Endothelial cell of umbilical vein (primary cell): ENCODE data around the gene TRIM62. TPM values are rescaled to one million over a fixed set of nuclear protein-coding genes. Genes with fewer than 3 reads are reported as not detected.

Experiments used
- BruUV-seq: library from RNA; stranded (reverse); fragments of 400-500 nt; replicated peaks from 2 replicates; lab custom pipeline; 2021; lab: Mats Ljungman, UMichigan
- CTCF ChIA-PET: fragments of 300-600, 350-600 bp; sonication (Branson Sonifier 250); formaldehyde crosslinking; loops from one replicate; lab custom pipeline; 2021; ENCODE audit warnings: antibody characterized with exemption, inconsistent platforms; lab: Charles Lee
- POLR2A ChIA-PET: fragments of 300-600, 350-600 bp; sonication (Branson Sonifier 250); formaldehyde crosslinking; loops from one replicate; lab custom pipeline; 2021; ENCODE audit warnings: antibody characterized with exemption, inconsistent platforms; lab: Charles Lee
- DNase-seq: peaks from one replicate; pipeline ENCODE4 v3.0.0-alpha.2; 2011; ENCODE audit warnings: low read depth, low spot score
- FAIRE-seq: peaks from 2 replicates; lab custom pipeline; 2011; peaks lifted over from hg19 to GRCh38; lab: Jason Lieb, UNC
- H2AFZ ChIP-seq: 2 replicates; pipeline ENCODE4 v1.6.0; 2012; ENCODE audit warnings: low read depth, low read length, control low read depth, inconsistent platforms
- H3K27ac ChIP-seq: 2 replicates; pipeline ENCODE4 v1.5.1; 2011; ENCODE audit warnings: low read depth, mild to moderate bottlenecking, control low read depth, low read length, moderate library complexity; ENCODE audit not compliant: insufficient read depth
- H3K27me3 ChIP-seq, 2 experiments: 2 replicates each; pipeline versions ENCODE4 v1.6.0 to v1.6.1; 2011; ENCODE audit warnings: low read length in 2 of 2, mixed read lengths in 1 of 2; ENCODE audit not compliant: control insufficient read depth in 2 of 2, insufficient read depth in 2 of 2
- H3K36me3 ChIP-seq, 2 experiments: 2 replicates in 1 of 2; 3 replicates in 1 of 2; pipeline ENCODE4 v1.5.1; 2011; ENCODE audit warnings: low read length in 2 of 2, mild to moderate bottlenecking in 1 of 2, moderate library complexity in 1 of 2; ENCODE audit not compliant: control insufficient read depth in 2 of 2, insufficient read depth in 2 of 2; ENCODE audit errors: extremely low read depth in 1 of 2
- H3K4me1 ChIP-seq: 3 replicates; pipeline ENCODE4 v1.5.1; 2011; ENCODE audit warnings: mild to moderate bottlenecking, low read length; ENCODE audit not compliant: control insufficient read depth, insufficient read depth; ENCODE audit errors: extremely low read depth
- H3K4me2 ChIP-seq: 2 replicates; pipeline ENCODE4 v1.6.1; 2011; ENCODE audit warnings: low read length, control low read depth, mixed read lengths; ENCODE audit not compliant: insufficient read depth
- H3K4me3 ChIP-seq, 3 experiments: fragments of 200-600 bp in 1 of 3; sonication (generic), shearing (Covaris generic) in 1 of 3; replicated peaks in 1 of 3; 2 replicates each; pipeline ENCODE4 v1.5.1; 2011 to 2016; ENCODE audit warnings: control low read depth in 3 of 3, low read length in 3 of 3, mild to moderate bottlenecking in 2 of 3, inconsistent platforms in 1 of 3, low read depth in 1 of 3, moderate library complexity in 1 of 3; ENCODE audit not compliant: insufficient read depth in 1 of 3
- H3K79me2 ChIP-seq: 2 replicates; pipeline ENCODE4 v1.6.0; 2012; ENCODE audit warnings: low read length, inconsistent platforms; ENCODE audit not compliant: control insufficient read depth, insufficient read depth
- H3K9ac ChIP-seq: replicated peaks from 2 replicates; pipeline ENCODE3; 2011; ENCODE audit warnings: low read length, control low read depth; ENCODE audit not compliant: insufficient read depth; ENCODE audit errors: extremely low read depth
- H3K9me1 ChIP-seq: replicated peaks from 3 replicates; pipeline ENCODE4 v1.6.0; 2011; ENCODE audit warnings: mild to moderate bottlenecking, low read length; ENCODE audit not compliant: control insufficient read depth, insufficient read depth; ENCODE audit errors: extremely low read depth
- H3K9me3 ChIP-seq: replicated peaks from 2 replicates; pipeline ENCODE4 v1.5.1; 2012; ENCODE audit warnings: low read length, inconsistent platforms; ENCODE audit not compliant: control insufficient read depth, insufficient read depth
- H4K20me1 ChIP-seq: replicated peaks from 2 replicates; pipeline ENCODE3; 2011; ENCODE audit warnings: mild to moderate bottlenecking, low read length; ENCODE audit not compliant: control insufficient read depth, insufficient read depth; ENCODE audit errors: extremely low read depth
- EZH2 ChIP-seq: IDR thresholded peaks from 2 replicates; pipeline ENCODE4 v1.6.1; 2012; ENCODE audit warnings: borderline replicate concordance, low read depth, mild to moderate bottlenecking, moderate library complexity, low read length, inconsistent platforms; ENCODE audit not compliant: severe bottlenecking
- FOS ChIP-seq: IDR thresholded peaks from 2 replicates; pipeline ENCODE4 v1.6.1; 2011; ENCODE audit warnings: mild to moderate bottlenecking, low read length, moderate library complexity, borderline replicate concordance; ENCODE audit not compliant: insufficient read depth
- JUN ChIP-seq: IDR thresholded peaks from 2 replicates; pipeline ENCODE4 v1.6.1; 2011; ENCODE audit warnings: borderline replicate concordance, low read depth; ENCODE audit not compliant: insufficient read length, insufficient read depth
- MYC ChIP-seq: IDR thresholded peaks from one replicate; pipeline ENCODE4 v1.6.1; 2011; ENCODE audit warnings: mild to moderate bottlenecking, low read depth, low read length
- POLR2AphosphoS5 ChIP-seq: IDR thresholded peaks from 2 replicates; pipeline ENCODE4 v1.6.1; 2012; ENCODE audit warnings: low read depth, mild to moderate bottlenecking, control low read depth, low read length, moderate library complexity; ENCODE audit not compliant: insufficient read depth
- dilution Hi-C: fragments of 300-500 bp; cut with MboI; formaldehyde crosslinking; loops from one replicate; pipeline ENCODE4 v1.15.0; 2019; ENCODE audit warnings: low sequenced_read_pairs; ENCODE audit not compliant: extremely low pct_ligation_motif_present
- intact Hi-C: fragments of 100-400 bp; cut with micrococcal nuclease; formaldehyde crosslinking; loops from one replicate; pipeline ENCODE4 v1.10.0; 2022
- polyA plus RNA-seq, 4 experiments: library from polyadenylated mRNA; depleted of rRNA in 3 of 4; stranded (reverse) in 3 of 4; unstranded in 1 of 4; fragments of >200 nt; gene quantifications; 2 replicates each; pipeline versions ENCODE4 v1.2.1 to v1.2.3, GENCODE V29; 2011 to 2012; ENCODE audit warnings: missing spikeins in 1 of 4
- total RNA-seq: library from RNA; stranded (reverse); gene quantifications from 2 replicates; pipeline ENCODE4 v1.2.3, GENCODE V29; 2021

TRIM62 gene
- total and polyA plus RNA-seq, 2 donors (not counting 3 experiments of a cell fraction or from before 2014, with no cell fraction given): 8.3 to 9.3 TPM

GRCh38 chr1:33173091-33173490, 8.8 kb downstream of the TRIM62 start:
- H3K9me1 ChIP-seq: no peaks in the 10 kb centered on the region
- CTCF ChIA-PET: interaction anchor here (2.2 kb wide), 1 partner anchor 8 kb away, joined by 7 read pairs; the partner anchor contains the start of gene TRIM62
- no peak overlapping the region for H2AFZ ChIP-seq
- FAIRE-seq (no peak), DNase-seq (no peak)
- no peaks in the 10 kb centered on the region for H4K20me1 ChIP-seq
- H3K9ac ChIP-seq: no peak overlapping the region
- H3K79me2 ChIP-seq: no peaks in the 10 kb centered on the region
- no peaks in the 10 kb centered on the region for H3K4me1 ChIP-seq
- H3K27ac ChIP-seq: no peak overlapping the region
- H3K4me3 ChIP-seq: no peak overlapping the region
- POLR2A ChIA-PET: no interaction called here
- dilution Hi-C loops (no loop called here), intact Hi-C loops (no loop called here)
- no peaks in the 10 kb centered on the region for H3K9me3 ChIP-seq
- H3K36me3 ChIP-seq: peaks cover 0 to 4% of the 10 kb centered on the region in 2 experiments
- H3K4me2 ChIP-seq: no peak overlapping the region
- H3K27me3 ChIP-seq: no peaks in the 10 kb centered on the region
- BruUV-seq: no TSS peak
- TF ChIP-seq EZH2 (no peak), FOS (no peak)

- H3K4me3 ChIP-seq: no peak overlapping the region
- dilution Hi-C loops (no loop called here), intact Hi-C loops (no loop called here)
- TF ChIP-seq POLR2AphosphoS5: no peak
- TF ChIP-seq MYC: no peak
- TF ChIP-seq JUN: no peak
- no peak for TF ChIP-seq FOS
- no peak for TF ChIP-seq EZH2
- FAIRE-seq: no peak
- H3K79me2 ChIP-seq: no peaks in the 10 kb centered on the region
- no peak overlapping the region for H2AFZ ChIP-seq
- no peaks in the 10 kb centered on the region for H3K27me3 ChIP-seq
- no TSS peak for BruUV-seq
- H3K36me3 ChIP-seq: peaks cover 0 to 4% of the 10 kb centered on the region in 2 experiments
- H3K9me1 ChIP-seq: no peaks in the 10 kb centered on the region
- H3K9ac ChIP-seq: no peak overlapping the region
- ChIA-PET CTCF (interaction anchor here (2.2 kb wide), 1 partner anchor 9 kb away, joined by 7 read pairs; the partner anchor contains the start of gene TRIM62), POLR2A (no interaction called here)
- no peaks in the 10 kb centered on the region for H4K20me1 ChIP-seq
- no peaks in the 10 kb centered on the region for H3K4me1 ChIP-seq
- no peak overlapping the region for H3K27ac ChIP-seq
- H3K9me3 ChIP-seq: no peaks in the 10 kb centered on the region
- no peak for DNase-seq
- no peak overlapping the region for H3K4me2 ChIP-seq
Observed at GRCh38 chr1:33171977-33172813, 9.6 kb downstream of the TRIM62 start.
